HepG2 (cell line): ENCODE data around the gene ATF6. TPM values are rescaled to one million over a fixed set of nuclear protein-coding genes. Genes with fewer than 3 reads are reported as not detected.

Source experiments
- ATAC-seq: fragments of 200-7000 bp; cut with Tn5 transposase; 3 replicates; pipeline ENCODE4 v1.9.1; 2020; ENCODE audit warnings: mild to moderate bottlenecking, moderate library complexity
- BruUV-seq: library from RNA; stranded (reverse); fragments of 400-500 nt; replicated peaks from 2 replicates; lab custom pipeline; 2021; lab: Mats Ljungman, UMichigan
- CTCF ChIA-PET: fragments of 300-600 bp; formaldehyde crosslinking; extraction: SDS; loops from one replicate; lab custom pipeline; 2021; ENCODE audit warnings: low total read pairs, inconsistent platforms, low intra/inter-chr PET ratio; lab: Yijun Ruan, JAX
- POLR2A ChIA-PET: fragments of 350-600 bp; sonication (Branson Sonifier 250); formaldehyde crosslinking; loops from one replicate; lab custom pipeline; 2020; ENCODE audit warnings: antibody characterized with exemption, inconsistent platforms; lab: Yijun Ruan, JAX
- DNase-seq: peaks from one replicate; pipeline ENCODE4 v3.0.0-alpha.2; 2015; ENCODE audit warnings: low spot score
- FAIRE-seq: peaks from 3 replicates; lab custom pipeline; 2011; peaks lifted over from hg19 to GRCh38; lab: Jason Lieb, UNC
- H2AFZ ChIP-seq: one replicate; pipeline ENCODE4 v1.6.1; 2011; ENCODE audit warnings: low read length, inconsistent platforms
- H3K27ac ChIP-seq: fragments of 300-600 bp; 3 replicates; pipeline ENCODE4 v1.8.0; 2011; ENCODE audit warnings: mixed run types, mild to moderate bottlenecking, mixed read lengths, low read length, inconsistent platforms; ENCODE audit not compliant: insufficient read depth; ENCODE audit errors: extremely low read length
- H3K27me3 ChIP-seq, 2 experiments: fragments of 200-600 bp in 1 of 2; 2 replicates in 1 of 2; 3 replicates in 1 of 2; pipeline versions ENCODE4 v1.6.0 to v1.8.0; 2011; ENCODE audit warnings: low read length in 2 of 2, mild to moderate bottlenecking in 2 of 2, moderate library complexity in 2 of 2, inconsistent platforms in 1 of 2; ENCODE audit not compliant: insufficient read depth in 2 of 2, control insufficient read depth in 1 of 2
- H3K36me3 ChIP-seq, 2 experiments: fragments of 200-600 bp in 1 of 2; replicated peaks in 1 of 2; 2 replicates in 1 of 2; 3 replicates in 1 of 2; pipeline versions ENCODE4 v1.5.1 to v1.8.0; 2011; ENCODE audit warnings: low read length in 2 of 2, inconsistent platforms in 1 of 2; ENCODE audit not compliant: insufficient read depth in 2 of 2, control insufficient read depth in 1 of 2
- H3K4me1 ChIP-seq: 2 replicates; pipeline ENCODE4 v1.5.1; 2012; ENCODE audit warnings: low read length, inconsistent platforms; ENCODE audit not compliant: insufficient read depth
- H3K4me2 ChIP-seq: 2 replicates; pipeline ENCODE4 v1.6.0; 2011; ENCODE audit warnings: low read depth, low read length, inconsistent platforms
- H3K4me3 ChIP-seq, 3 experiments: fragments of 200-600 bp in 1 of 3; sonication (generic), shearing (Covaris generic) in 1 of 3; replicated peaks in 1 of 3; 2 replicates each; pipeline ENCODE4 v1.5.1; 2011 to 2016; ENCODE audit warnings: low read length in 3 of 3, inconsistent platforms in 2 of 3, low read depth in 2 of 3, mild to moderate bottlenecking in 2 of 3, control low read depth in 1 of 3, mixed read lengths in 1 of 3; ENCODE audit not compliant: insufficient read depth in 1 of 3
- H3K79me2 ChIP-seq: one replicate; pipeline ENCODE4 v1.6.1; 2011; ENCODE audit warnings: low read length, inconsistent platforms; ENCODE audit not compliant: insufficient read depth
- H3K9ac ChIP-seq: 2 replicates; pipeline ENCODE4 v1.6.0; 2011; ENCODE audit warnings: mild to moderate bottlenecking, low read depth, low read length, inconsistent platforms; ENCODE audit not compliant: insufficient read depth
- H3K9me3 ChIP-seq: 2 replicates; pipeline ENCODE4 v1.5.1; 2012; ENCODE audit warnings: mild to moderate bottlenecking, low read length
- H4K20me1 ChIP-seq: 2 replicates; pipeline ENCODE4 v1.6.0; 2011; ENCODE audit warnings: inconsistent platforms, mild to moderate bottlenecking, low read length, moderate library complexity; ENCODE audit not compliant: insufficient read depth
- ARID4A ChIP-seq: sonication (generic); formaldehyde crosslinking; IDR thresholded peaks from 2 replicates; pipeline ENCODE4 v1.5.0; 2020; ENCODE audit warnings: mild to moderate bottlenecking, missing genetic modification reagents, borderline replicate concordance
- MAFF ChIP-seq: IDR thresholded peaks from 2 replicates; pipeline ENCODE4 v1.6.1; 2011; ENCODE audit warnings: low read depth, low read length, improper control_type of control experiment
- MAFK ChIP-seq, 2 experiments: IDR thresholded peaks in 1 of 2; conservative IDR thresholded peaks in 1 of 2; 2 replicates each; pipeline ENCODE4 v1.6.1; 2011; ENCODE audit warnings: improper control_type of control experiment in 2 of 2, low read length in 2 of 2
- RARG ChIP-seq: sonication (generic); formaldehyde crosslinking; IDR thresholded peaks from 2 replicates; pipeline ENCODE4 v1.4.0; 2020; ENCODE audit warnings: low read depth, mild to moderate bottlenecking, missing genetic modification reagents
- WGBS: methylation state at CpG from one replicate; pipeline ENCODE4 v1.1.6; 2017; ENCODE audit warnings: low lambda C conversion rate; 5-methylcytosine and 5-hydroxymethylcytosine counted together
- in situ Hi-C: cut with HindIII; loops from 2 replicates; pipeline ENCODE4 v1.10.0; 2017; ENCODE audit warnings: low pct_unique_long_range_greater_than_20kb; ENCODE audit not compliant: extremely low pct_ligation_motif_present
- intact Hi-C: fragments of 100-400 bp; cut with micrococcal nuclease; formaldehyde crosslinking; loops from one replicate; pipeline ENCODE4 v1.10.0; 2022; ENCODE audit not compliant: unreplicated experiment
- polyA plus RNA-seq, 8 experiments: library from polyadenylated mRNA; depleted of rRNA in 3 of 8; stranded (reverse) in 7 of 8; unstranded in 1 of 8; fragments of >200 nt; fragmentation: Illumina TruSeq in 4 of 8; extraction: Trizol in 4 of 8; gene quantifications; 2 replicates each; pipeline versions ENCODE4 v1.2.1 to v1.2.3, GENCODE V29; 2011 to 2016; ENCODE audit warnings: low read depth in 4 of 8, missing spikeins in 1 of 8, mixed read lengths in 1 of 8; ENCODE audit not compliant: insufficient read depth in 1 of 8
- total RNA-seq, 5 experiments: library from RNA; depleted of rRNA; stranded (reverse); fragments of >200 nt; fragmentation: Illumina TruSeq; extraction: Trizol; gene quantifications; 2 replicates each; pipeline ENCODE4 v1.2.3, GENCODE V29; 2016; ENCODE audit warnings: low read depth in 1 of 5

ATF6 gene
- total and polyA plus RNA-seq, 2 of the 13 experiments (the other 11 are each of a cell fraction or from before 2014, with no cell fraction given), result 13.2 to 14.5 TPM

- CTCF ChIA-PET, result no interaction called here
- no TSS peak for BruUV-seq
Observed at GRCh38 chr1:161858271-161858670, 92.2 kb downstream of the ATF6 start.

More at GRCh38 chr1:161858271-161858670, 92.2 kb downstream of the ATF6 start:
- POLR2A ChIA-PET, result no interaction called here
- FAIRE-seq (no peak), ATAC-seq (no peak), DNase-seq (no peak)
- H3K36me3 ChIP-seq, result peaks cover 2 to 13% of the 10 kb centered on the region in 2 experiments; a peak in 2 of 5 replicates
- no peak overlapping the region for H3K27ac ChIP-seq
- intact Hi-C loops (no loop called here), in situ Hi-C loops (no loop called here)
- no peak overlapping the region for H3K9ac ChIP-seq
- H3K4me1 ChIP-seq, result no peaks in the 10 kb centered on the region
- TF ChIP-seq MAFK (conservative IDR thresholded peaks at IDR 0.05 in 1 of 2, IDR thresholded peaks at IDR 0.05 in 1 of 2; ENCODE audit: low read length in 2 of 2) (peak; percentile 68 to 85; a peak in 3 of 4 replicates), ARID4A (no peak), RARG (CRISPR knock-in tag) (no peak), MAFF (peak; percentile 76)
- H3K79me2 ChIP-seq, result no peaks in the 10 kb centered on the region
- H3K27me3 ChIP-seq, result no peaks in the 10 kb centered on the region
- WGBS, result 92% methylated on average over 1 of the region's 1 CpG
- H4K20me1 ChIP-seq, result no peaks in the 10 kb centered on the region
- no peak overlapping the region for H3K4me3 ChIP-seq
- no peak overlapping the region for H3K4me2 ChIP-seq
- H2AFZ ChIP-seq, result no peak overlapping the region
- no peaks in the 10 kb centered on the region for H3K9me3 ChIP-seq
